ENCODE results near the gene DNAAF9. TPM values are rescaled to one million over a fixed set of nuclear protein-coding genes. Genes with fewer than 3 reads are reported as not detected.

DNAAF9 gene
- total RNA-seq, 1 experiment from 2014 or later = 8.1 TPM

DNA sequence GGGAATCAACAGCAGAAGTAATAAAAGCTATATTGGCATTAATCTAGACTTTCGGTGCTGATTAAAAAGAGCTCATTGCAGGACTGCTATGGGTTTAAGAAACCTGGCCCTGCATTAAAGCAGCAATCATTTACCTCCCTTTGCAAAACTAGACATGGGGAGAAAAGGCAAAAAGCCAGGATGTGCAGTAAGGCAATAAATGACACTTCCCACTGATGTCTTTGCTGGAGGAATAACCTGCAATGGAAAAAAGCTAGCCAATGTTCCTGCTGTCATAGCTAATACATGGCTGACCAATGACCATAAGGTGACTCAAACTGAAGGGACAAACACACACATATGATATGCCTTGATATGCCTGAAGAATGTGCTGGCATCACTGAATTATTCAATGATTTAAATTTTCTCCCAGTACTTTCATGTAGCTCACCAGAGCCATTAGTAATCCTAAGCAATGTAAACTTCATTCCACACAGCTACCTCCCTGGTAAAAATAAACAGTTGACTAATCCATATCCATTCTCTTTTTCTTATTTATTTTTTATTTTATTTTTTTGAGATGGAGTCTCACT lies 8.7 kb downstream of the DNAAF9 start:
- no peaks in the 10 kb centered on the region for H3K4me1 ChIP-seq (ENCODE audit: insufficient read depth, low read length, poor library complexity, severe bottlenecking)
- H3K9me3 ChIP-seq (ENCODE audit: low read depth, low read length, poor library complexity, severe bottlenecking) = peaks cover 8% of the 10 kb centered on the region
- no peak overlapping the region for H3K4me3 ChIP-seq (ENCODE audit: low read depth, low read length, poor library complexity, severe bottlenecking)
- no TSS peak for BruUV-seq (replicated peaks)
- POLR2A ChIA-PET (ENCODE audit: low non-redundant PET) = interaction anchor here (0.7 kb wide), 1 partner anchor 270 kb away, joined by 3 read pairs; no protein-coding TSS in a partner anchor
- no peaks in the 10 kb centered on the region for H3K27me3 ChIP-seq (replicated peaks; ENCODE audit: insufficient read depth, low read depth, low read length, poor library complexity)
- no peaks in the 10 kb centered on the region for H3K36me3 ChIP-seq (ENCODE audit: insufficient read depth, low read length, poor library complexity, severe bottlenecking)
- TF ChIP-seq, protein P1, sequence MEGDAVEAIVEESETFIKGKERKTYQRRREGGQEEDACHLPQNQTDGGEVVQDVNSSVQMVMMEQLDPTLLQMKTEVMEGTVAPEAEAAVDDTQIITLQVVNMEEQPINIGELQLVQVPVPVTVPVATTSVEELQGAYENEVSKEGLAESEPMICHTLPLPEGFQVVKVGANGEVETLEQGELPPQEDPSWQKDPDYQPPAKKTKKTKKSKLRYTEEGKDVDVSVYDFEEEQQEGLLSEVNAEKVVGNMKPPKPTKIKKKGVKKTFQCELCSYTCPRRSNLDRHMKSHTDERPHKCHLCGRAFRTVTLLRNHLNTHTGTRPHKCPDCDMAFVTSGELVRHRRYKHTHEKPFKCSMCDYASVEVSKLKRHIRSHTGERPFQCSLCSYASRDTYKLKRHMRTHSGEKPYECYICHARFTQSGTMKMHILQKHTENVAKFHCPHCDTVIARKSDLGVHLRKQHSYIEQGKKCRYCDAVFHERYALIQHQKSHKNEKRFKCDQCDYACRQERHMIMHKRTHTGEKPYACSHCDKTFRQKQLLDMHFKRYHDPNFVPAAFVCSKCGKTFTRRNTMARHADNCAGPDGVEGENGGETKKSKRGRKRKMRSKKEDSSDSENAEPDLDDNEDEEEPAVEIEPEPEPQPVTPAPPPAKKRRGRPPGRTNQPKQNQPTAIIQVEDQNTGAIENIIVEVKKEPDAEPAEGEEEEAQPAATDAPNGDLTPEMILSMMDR (conservative IDR thresholded peaks at IDR 0.05; ENCODE audit: low read depth, low read length) = no peak
- no peak for TF ChIP-seq EZH2 (IDR thresholded peaks at IDR 0.05; ENCODE audit: borderline replicate concordance, low read depth, low read length, poor library complexity, severe bottlenecking)
- intact Hi-C loops (cut with micrococcal nuclease; ENCODE audit: unreplicated experiment) = no loop called here
- CTCF ChIA-PET = no interaction called here
- no peak overlapping the region for H3K27ac ChIP-seq (ENCODE audit: low read depth, low read length, poor library complexity, severe bottlenecking)
- no peak for DNase-seq (ENCODE audit: low spot score)

- no peak for DNase-seq (ENCODE audit: low spot score)
- BruUV-seq (replicated peaks) = no TSS peak
- TF ChIP-seq EZH2 (IDR thresholded peaks at IDR 0.05; ENCODE audit: borderline replicate concordance, low read depth, low read length, poor library complexity, severe bottlenecking) = no peak
- TF ChIP-seq, protein P1 (conservative IDR thresholded peaks at IDR 0.05; ENCODE audit: low read depth, low read length) = no peak
- Histone ChIP-seq H3K27ac (ENCODE audit: low read depth, low read length, poor library complexity, severe bottlenecking) (no peak overlapping the region), H3K36me3 (ENCODE audit: insufficient read depth, low read length, poor library complexity, severe bottlenecking) (no peaks in the 10 kb centered on the region), H3K27me3 (replicated peaks; ENCODE audit: insufficient read depth, low read depth, low read length, poor library complexity) (no peaks in the 10 kb centered on the region), H3K4me1 (ENCODE audit: insufficient read depth, low read length, poor library complexity, severe bottlenecking) (no peaks in the 10 kb centered on the region), H3K4me3 (ENCODE audit: low read depth, low read length, poor library complexity, severe bottlenecking) (no peak overlapping the region), H3K9me3 (ENCODE audit: low read depth, low read length, poor library complexity, severe bottlenecking) (peaks cover 8% of the 10 kb centered on the region)
- intact Hi-C loops (cut with micrococcal nuclease; ENCODE audit: unreplicated experiment) = no loop called here
- CTCF ChIA-PET = no interaction called here
- POLR2A ChIA-PET (ENCODE audit: low non-redundant PET) = no interaction called here
These were observed 11.0 kb downstream of the DNAAF9 start for GRCh38 chr20:3396492-3396891.

DNA sequence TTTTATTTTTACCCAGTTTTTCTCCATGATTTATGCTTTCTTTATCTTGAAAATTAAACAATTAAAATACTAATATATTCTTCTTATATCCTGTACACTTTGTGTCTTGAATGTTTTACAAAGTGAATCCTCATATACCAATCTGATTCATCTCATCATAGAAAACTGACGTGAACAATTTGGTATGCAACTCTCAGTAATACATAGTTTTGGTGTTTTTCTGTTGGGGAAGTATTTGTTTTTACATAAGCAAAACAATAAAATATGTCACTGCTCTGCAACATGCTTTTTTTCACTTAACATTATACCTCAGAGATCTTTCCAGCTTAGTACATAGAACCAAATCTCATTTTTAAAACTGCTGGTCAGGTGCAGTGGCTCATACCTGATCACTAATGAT lies 14.7 kb downstream of the DNAAF9 start:
- DNase-seq (ENCODE audit: low spot score) = no peak
- no peak overlapping the region for H3K27ac ChIP-seq (ENCODE audit: low read depth, low read length, poor library complexity, severe bottlenecking)
- H3K27me3 ChIP-seq (replicated peaks; ENCODE audit: insufficient read depth, low read depth, low read length, poor library complexity) = no peaks in the 10 kb centered on the region
- ChIA-PET CTCF (no interaction called here), POLR2A (ENCODE audit: low non-redundant PET) (interaction anchor here (0.6 kb wide), 1 partner anchor 67 kb away, joined by 3 read pairs; no protein-coding TSS in a partner anchor)
- intact Hi-C loops (cut with micrococcal nuclease; ENCODE audit: unreplicated experiment) = no loop called here
- no peak for TF ChIP-seq EZH2 (IDR thresholded peaks at IDR 0.05; ENCODE audit: borderline replicate concordance, low read depth, low read length, poor library complexity, severe bottlenecking)
- TF ChIP-seq, protein P1 (conservative IDR thresholded peaks at IDR 0.05; ENCODE audit: low read depth, low read length) = no peak
- no peak overlapping the region for H3K4me3 ChIP-seq (ENCODE audit: low read depth, low read length, poor library complexity, severe bottlenecking)
- peaks cover 8% of the 10 kb centered on the region for H3K9me3 ChIP-seq (ENCODE audit: low read depth, low read length, poor library complexity, severe bottlenecking)
- H3K36me3 ChIP-seq (ENCODE audit: insufficient read depth, low read length, poor library complexity, severe bottlenecking) = no peaks in the 10 kb centered on the region
- no peaks in the 10 kb centered on the region for H3K4me1 ChIP-seq (ENCODE audit: insufficient read depth, low read length, poor library complexity, severe bottlenecking)
- BruUV-seq (replicated peaks) = no TSS peak

Measured in A673 (cell line).